ENCODE measurements around the gene NGF.
"Not testable (repeated sequence)": the region's sequence is repeated elsewhere in the genome, so short reads cannot be mapped to it uniquely, and the experiment has no call there.

The NGF gene

DNA sequence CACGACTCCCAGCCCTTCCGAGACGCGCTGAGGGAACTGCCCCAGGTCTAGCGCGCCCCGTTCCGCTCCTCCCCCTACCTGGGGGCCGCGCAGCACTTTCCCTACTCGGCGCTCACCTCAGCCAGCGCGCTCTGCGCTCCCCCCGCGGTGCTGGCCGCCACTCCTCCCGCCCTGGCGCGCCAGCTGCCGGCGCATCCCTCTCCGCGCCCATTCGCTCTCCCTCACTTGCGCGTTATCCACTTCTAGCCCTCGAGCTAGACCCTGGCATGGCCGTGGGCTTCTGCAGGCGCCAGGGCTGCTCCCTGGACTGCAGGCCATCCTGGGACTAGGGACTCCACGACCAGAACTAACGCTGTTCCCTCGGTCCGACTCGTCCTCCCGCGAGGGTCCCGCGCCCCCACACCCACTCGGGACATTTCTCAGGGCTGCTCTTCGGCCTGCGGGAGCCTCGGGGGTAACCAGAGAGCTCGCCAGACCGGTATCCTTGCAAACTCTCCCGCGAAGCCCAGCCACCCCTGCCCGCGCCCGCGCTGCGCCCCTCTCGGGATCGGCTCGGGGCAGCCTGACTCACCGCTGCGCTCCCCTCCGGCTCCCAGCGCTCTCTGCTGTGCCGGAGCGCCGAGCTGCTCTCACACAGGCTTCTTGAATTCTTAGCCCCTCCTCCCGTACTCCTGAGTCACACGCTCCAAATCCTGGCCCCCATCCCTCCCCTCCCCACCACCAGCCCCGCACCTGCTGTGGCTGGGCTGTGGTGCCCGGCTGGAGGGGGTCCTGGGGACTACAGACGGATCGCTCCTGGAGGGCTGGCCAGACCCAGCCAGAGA lies at the start of gene NGF:
Gene NGF (minus strand): TSS at position 617 of the 824 bp plus-strand sequence. CDS start 51,454 bp downstream, outside the sequence.
- DNase-seq, result peak; percentile 66 to 85 (median 82)

DNA sequence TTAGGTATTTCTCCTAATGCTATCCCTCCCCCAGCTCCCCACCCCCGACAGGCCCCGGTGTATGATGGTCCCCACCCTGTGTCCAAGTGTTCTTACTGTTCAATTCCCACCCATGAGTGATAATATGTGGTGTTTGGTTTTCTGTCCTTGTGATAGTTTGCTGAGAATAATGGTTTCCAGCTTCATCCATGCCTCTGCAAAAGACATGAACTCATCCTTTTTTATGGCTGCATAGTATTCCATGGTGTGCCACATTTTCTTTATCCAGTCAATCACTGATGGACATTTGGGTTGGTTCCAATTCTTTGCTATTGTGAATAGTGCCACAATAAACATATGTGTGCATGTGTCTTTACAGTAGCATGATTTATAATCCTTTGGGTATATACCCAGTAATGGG lies 45.4 kb upstream of the NGF start:
- not testable (repeated sequence) for DNase-seq

- DNase-seq, result no peak
These were observed 41.9 kb upstream of the NGF start for GRCh38 chr1:115379943-115380342.

- no peak for DNase-seq
These were observed 39.4 kb upstream of the NGF start for GRCh38 chr1:115377411-115377810.

DNA sequence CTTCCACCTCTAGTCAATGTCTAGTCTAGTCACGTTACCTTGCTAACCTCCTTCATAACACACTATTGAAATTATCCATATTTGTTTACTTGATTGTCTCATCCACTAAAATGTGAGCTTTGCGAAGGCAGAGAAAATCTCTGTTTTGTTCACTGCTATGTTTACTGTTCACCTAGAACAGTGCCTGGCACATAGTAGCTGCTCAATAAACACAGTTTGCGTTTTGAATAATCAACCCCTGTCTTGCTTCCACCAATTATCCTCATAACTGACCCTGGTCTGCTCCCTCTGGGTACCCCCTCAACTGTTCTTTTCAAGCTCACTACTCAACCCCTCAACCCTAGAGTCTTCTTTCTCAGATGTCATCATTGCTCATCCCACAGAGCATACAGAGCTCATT lies 36.5 kb upstream of the NGF start:
- DNase-seq, result no peak

DNA sequence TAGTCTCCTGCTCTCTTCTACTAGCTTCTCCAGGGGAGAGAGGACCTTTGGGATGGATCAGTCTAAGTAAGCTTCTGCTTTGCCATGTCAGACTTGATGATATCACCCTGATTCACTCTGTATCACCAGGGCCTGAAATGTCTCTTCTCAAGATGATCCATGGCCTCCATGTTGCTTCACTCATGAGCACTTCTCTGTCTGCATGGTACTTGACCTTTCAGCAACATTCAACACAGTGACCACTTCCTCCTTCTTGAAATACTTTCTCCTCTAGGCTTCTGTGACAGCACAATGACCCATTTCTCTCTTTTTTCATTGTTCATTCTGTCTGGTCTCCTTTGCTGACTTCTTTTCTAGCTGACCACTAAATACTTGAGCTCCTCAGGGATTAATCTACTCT lies 35.3 kb upstream of the NGF start:
- DNase-seq, result no peak

DNA sequence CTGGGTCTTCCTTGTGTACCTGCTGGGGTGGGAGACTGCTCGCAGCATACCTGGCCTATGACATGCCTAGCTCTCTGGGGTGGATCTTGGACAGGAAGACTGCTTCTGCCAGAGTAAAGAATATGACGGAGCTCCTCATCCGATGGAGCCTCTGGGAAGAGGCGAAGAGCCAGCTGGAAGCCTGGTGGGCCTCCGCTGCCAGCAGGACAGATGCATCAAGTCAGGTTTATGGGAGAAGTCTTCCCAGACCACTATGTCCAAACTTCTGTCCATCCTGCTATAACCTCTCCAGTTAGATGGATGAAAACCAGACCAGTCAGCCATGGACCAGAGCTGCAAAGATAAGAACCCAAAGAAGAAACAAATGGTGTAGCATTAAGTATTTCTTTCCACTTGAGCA lies 27.7 kb upstream of the NGF start:
- DNase-seq, result no peak

DNA sequence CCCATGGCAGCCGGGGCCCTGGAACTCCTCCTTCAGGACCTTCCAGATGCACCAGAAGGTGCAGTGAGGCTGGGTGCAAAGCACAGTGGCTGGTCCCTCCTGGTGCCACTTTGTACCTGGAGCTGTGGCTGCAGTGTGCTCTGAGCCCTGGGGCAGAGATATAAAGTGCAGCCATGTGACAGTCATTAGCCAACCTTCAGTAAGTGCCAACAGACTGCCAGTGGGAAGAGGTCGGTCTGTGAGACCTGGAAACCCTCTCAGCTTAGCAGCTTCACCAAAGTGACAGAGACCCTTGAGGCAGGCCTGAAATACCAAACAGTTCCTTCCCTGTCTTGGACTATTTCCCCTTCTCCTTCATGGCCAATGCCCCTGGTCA lies 26.7 kb upstream of the NGF start:
- no peak for DNase-seq

DNA sequence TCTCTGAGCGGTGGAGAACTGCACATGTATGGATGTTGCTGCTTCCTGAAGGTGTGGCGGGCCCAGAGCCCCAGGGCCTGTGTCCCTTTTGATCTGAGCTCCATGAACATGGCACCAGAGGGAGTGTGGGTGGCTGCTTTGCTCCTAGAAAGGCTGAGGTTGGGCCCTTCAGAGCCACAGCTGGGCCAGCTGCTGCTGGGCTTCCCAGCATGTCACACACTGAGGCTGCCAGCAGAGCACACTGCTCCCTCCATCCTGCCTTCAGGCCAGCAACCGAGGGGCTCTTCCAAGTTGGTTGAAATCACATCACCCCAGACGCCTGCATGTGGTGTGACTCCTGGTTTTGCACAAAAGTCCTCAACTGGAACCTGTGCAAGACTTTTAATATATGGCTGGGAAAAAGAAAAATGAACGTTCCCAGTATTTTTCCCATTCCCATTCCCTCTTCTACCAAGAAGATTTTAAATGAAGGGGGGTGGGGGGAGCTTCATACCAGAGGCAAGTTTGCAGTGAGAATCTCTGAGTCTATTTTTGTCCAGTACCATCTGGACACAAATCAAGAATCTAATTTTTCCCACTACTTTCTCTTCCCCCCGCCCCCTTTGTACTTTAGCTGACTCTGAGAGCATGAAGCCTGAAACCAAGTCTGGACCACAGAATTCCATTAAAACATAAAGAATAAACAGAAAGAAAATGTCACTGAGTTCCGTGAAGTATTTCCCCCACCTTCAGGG lies 26.2 kb upstream of the NGF start:
- no peak for DNase-seq

DNA sequence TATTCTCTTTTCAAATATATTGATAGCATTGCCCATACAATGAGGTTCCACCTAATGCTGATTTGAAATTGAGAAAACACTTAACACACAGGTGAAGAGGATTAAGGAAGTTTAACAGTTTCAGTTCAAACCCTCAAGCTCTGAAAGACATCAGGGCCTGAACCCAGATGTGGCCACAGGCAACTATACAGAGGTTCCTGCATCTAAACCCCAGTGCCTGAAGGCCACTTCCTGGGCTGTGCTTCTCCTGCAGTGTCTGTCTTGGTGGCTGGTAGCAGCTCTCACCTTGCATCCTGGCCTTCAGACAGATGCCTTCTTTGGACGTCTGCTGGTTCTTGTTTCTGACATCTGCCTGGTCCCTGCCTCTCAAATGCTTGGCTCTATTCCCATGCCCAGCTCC lies 25.1 kb upstream of the NGF start:
- no peak for DNase-seq

GRCh38 chr1:115360505-115361129 lies 22.6 kb upstream of the NGF start:
- DNase-seq, result not testable (repeated sequence)

GRCh38 chr1:115359787-115360452 lies 21.9 kb upstream of the NGF start:
- DNase-seq, result not testable (repeated sequence)

- DNase-seq, result no peak
These were observed 18.3 kb upstream of the NGF start for GRCh38 chr1:115356356-115356755.

DNA sequence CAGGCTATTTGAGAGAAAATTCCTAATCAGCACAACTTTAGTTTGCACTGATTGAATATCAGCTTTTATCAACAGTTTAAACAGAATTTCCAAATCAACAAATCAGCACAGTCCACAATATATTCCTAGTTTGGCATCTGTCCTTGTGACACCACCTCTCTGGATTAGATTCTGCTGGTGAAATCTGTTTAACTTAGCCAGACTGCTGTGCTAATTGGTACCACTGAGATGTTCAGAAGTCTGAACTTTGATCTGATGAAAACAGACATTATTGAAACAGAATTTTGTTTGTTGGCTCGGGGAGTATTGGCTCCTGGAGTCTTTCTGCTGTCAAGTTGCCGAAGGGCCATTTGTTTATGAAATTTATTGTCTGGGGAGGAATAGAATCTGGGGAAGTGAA lies 17.0 kb upstream of the NGF start:
- peak in 1 of 3 experiments; percentile 9 for DNase-seq

DNA sequence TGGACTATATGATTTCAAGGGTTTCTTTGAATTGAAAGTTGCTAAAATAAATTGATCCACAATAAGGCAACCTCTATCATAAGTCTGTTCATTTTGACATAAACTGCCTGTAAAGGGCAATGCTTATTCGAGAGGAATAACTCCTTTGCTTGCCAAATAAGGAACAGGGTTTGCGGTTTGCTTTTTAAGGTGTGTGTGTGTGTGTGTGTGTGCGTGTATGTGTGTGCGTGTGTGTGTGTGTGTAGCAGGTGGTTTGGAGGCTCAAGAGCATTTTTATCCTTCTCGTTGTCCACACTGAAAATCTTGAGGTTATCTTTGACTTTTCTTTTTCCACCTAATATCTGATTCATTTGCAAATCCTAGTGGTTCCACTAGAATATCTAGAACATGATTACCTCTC lies 13.1 kb upstream of the NGF start:
- DNase-seq, result no peak

- no peak for DNase-seq
These were observed 10.6 kb upstream of the NGF start for GRCh38 chr1:115348636-115349035.

- DNase-seq, result peak in 2 of 3 experiments; percentile 25 to 30
These were observed 9.2 kb upstream of the NGF start for GRCh38 chr1:115347282-115347681.

DNA sequence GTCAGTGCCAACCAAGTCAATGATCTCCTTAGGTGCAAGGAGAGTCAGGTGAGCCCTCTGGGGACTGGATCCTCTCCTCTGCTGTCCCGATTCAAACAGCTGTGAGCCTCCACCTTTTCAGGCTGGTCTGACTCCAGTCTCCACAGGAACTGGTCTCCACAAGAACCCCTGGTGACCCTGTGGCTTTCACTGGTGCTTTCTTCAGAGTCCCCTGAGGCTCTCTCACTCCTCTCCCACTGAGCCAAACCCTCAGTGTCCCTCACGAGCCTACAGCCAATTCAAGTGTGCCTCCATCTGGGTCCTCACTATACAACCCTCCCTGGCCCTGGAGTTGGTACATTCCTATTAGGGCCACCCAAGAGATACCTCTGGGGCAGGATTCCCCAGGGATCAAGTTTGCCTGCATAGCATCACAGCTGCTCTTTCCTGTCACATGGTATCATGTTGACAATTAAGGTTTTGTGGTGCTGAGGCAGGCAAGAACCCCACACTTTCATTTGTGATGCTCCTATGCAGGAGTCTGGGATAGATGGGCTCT lies 5.2 kb upstream of the NGF start:
- DNase-seq, result no peak

GRCh38 chr1:115341948-115342347 lies 3.9 kb upstream of the NGF start:
- no peak for DNase-seq

DNA sequence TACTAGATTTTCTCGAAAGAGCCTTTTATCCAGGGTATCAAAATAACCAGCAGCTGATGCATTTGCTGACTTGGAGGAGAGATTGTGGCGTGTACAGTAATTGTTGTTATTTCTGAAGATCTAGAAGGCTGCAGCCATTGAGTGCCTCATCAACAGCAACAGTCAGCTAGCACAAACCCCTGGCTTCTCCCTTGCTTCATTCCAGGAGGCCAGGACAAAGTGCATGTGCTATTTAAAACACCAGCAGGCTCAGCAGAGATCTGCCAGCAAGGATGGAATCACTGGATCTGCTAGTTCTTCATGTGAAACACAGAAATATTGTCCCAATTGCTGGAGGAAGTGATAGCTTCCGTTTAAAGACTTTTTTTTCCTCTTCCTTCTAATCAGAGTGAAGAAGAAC lies 2.8 kb upstream of the NGF start:
- no peak for DNase-seq

- DNase-seq, result no peak
These were observed 390 bp upstream of the NGF start for GRCh38 chr1:115338457-115338820.

DNA sequence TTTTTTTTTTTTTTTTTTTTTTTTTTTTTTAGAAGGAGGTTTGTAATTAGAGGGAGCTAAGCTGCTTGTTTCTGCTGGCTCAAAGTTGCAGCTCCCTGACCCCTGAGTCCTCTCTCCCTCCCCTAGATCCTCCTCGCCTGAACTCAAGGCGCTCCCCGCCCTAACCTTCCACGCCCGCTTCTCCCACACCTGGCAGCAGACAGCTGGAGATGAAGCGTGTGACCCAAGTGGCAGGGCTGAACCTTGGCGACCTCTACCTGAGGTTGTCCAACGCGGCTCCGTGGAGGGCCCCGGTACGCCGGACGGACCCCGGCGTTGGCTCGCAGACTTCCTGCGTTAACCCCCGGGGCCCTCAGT lies 795 bp downstream of the NGF start:
- DNase-seq, result no peak

GRCh38 chr1:115336741-115337140 lies 1.3 kb downstream of the NGF start:
- peak in 2 of 3 experiments; percentile 38 to 70 for DNase-seq
